CD8-positive, alpha-beta memory T cell (primary cell): ENCODE measurements around the gene JKAMP. TPM values are rescaled to one million over a fixed set of nuclear protein-coding genes. Genes with fewer than 3 reads are reported as not detected.

Experiments used
- CTCF ChIA-PET: fragments of 350-600 bp; sonication (Branson Sonifier 250); formaldehyde crosslinking; loops from one replicate; lab custom pipeline; 2021; ENCODE audit warnings: antibody characterized with exemption; lab: Charles Lee
- POLR2A ChIA-PET: fragments of 350-600 bp; sonication (Branson Sonifier 250); formaldehyde crosslinking; loops from one replicate; lab custom pipeline; 2021; ENCODE audit warnings: antibody characterized with exemption; lab: Charles Lee
- DNase-seq, 5 donors: peaks; one replicate each; pipeline versions ENCODE4 v3.0.0 to v3.0.0-alpha.2; 2020 to 2022; ENCODE audit warnings: mixed read lengths in 1 of 5
- H3K27ac ChIP-seq: one replicate; pipeline ENCODE4 v1.7.0; 2013; ENCODE audit warnings: low read depth, mild to moderate bottlenecking, low read length, moderate library complexity
- H3K27me3 ChIP-seq: 2 replicates; pipeline ENCODE4 v1.7.0; 2013; ENCODE audit warnings: low read length, mild to moderate bottlenecking; ENCODE audit not compliant: insufficient read depth, poor library complexity, severe bottlenecking
- H3K36me3 ChIP-seq: 2 replicates; pipeline ENCODE4 v1.7.0; 2013; ENCODE audit warnings: mild to moderate bottlenecking, low read length, moderate library complexity; ENCODE audit not compliant: insufficient read depth
- H3K4me1 ChIP-seq: 2 replicates; pipeline ENCODE4 v1.7.0; 2013; ENCODE audit warnings: mild to moderate bottlenecking, low read length, moderate library complexity; ENCODE audit not compliant: insufficient read depth
- H3K4me3 ChIP-seq: 2 replicates; pipeline ENCODE4 v1.7.0; 2013; ENCODE audit warnings: mild to moderate bottlenecking, low read length
- H3K9me3 ChIP-seq: 2 replicates; pipeline ENCODE4 v1.7.0; 2013; ENCODE audit warnings: mild to moderate bottlenecking, low read length
- H3K27ac Mint-ChIP-seq, 8 donors: one replicate each; pipeline ENCODE4 v1.8.0; 2020 to 2021; ENCODE audit warnings: mixed read lengths in 8 of 8, mild to moderate bottlenecking in 6 of 8, inconsistent platforms in 3 of 8, moderate library complexity in 3 of 8
- H3K27me3 Mint-ChIP-seq, 2 donors: one replicate each; pipeline ENCODE4 v1.8.0; 2020 to 2021; ENCODE audit warnings: mixed read lengths in 2 of 2, mild to moderate bottlenecking in 1 of 2, moderate library complexity in 1 of 2
- H3K36me3 Mint-ChIP-seq, 3 donors: one replicate each; pipeline ENCODE4 v1.8.0; 2020 to 2021; ENCODE audit warnings: mixed read lengths in 3 of 3, inconsistent platforms in 1 of 3, mild to moderate bottlenecking in 1 of 3
- H3K4me1 Mint-ChIP-seq, 3 donors: one replicate each; pipeline ENCODE4 v1.8.0; 2020 to 2021; ENCODE audit warnings: mixed read lengths in 3 of 3, inconsistent platforms in 1 of 3, mild to moderate bottlenecking in 1 of 3
- H3K4me3 Mint-ChIP-seq, 7 donors: one replicate each; pipeline ENCODE4 v1.8.0; 2020 to 2021; ENCODE audit warnings: mixed read lengths in 7 of 7, mild to moderate bottlenecking in 6 of 7, moderate library complexity in 4 of 7, inconsistent platforms in 2 of 7
- H3K9me3 Mint-ChIP-seq, 5 donors: one replicate each; pipeline ENCODE4 v1.8.0; 2020 to 2022; ENCODE audit warnings: mixed read lengths in 5 of 5, mild to moderate bottlenecking in 3 of 5, moderate library complexity in 2 of 5, inconsistent platforms in 1 of 5
- polyA plus RNA-seq: library from polyadenylated mRNA; unstranded; fragments of 300-500 nt; fragmentation: Illumina TruSeq; gene quantifications from one replicate; pipeline ENCODE4 v1.2.3, GENCODE V29; 2021
- total RNA-seq, 2 experiments: library from RNA; stranded (reverse); gene quantifications; one replicate each; pipeline ENCODE4 v1.2.3, GENCODE V29; 2021

Gene JKAMP
- total and polyA plus RNA-seq, 3 experiments from 2014 or later = 22.3 to 57.0 (median 30.4) TPM

DNA sequence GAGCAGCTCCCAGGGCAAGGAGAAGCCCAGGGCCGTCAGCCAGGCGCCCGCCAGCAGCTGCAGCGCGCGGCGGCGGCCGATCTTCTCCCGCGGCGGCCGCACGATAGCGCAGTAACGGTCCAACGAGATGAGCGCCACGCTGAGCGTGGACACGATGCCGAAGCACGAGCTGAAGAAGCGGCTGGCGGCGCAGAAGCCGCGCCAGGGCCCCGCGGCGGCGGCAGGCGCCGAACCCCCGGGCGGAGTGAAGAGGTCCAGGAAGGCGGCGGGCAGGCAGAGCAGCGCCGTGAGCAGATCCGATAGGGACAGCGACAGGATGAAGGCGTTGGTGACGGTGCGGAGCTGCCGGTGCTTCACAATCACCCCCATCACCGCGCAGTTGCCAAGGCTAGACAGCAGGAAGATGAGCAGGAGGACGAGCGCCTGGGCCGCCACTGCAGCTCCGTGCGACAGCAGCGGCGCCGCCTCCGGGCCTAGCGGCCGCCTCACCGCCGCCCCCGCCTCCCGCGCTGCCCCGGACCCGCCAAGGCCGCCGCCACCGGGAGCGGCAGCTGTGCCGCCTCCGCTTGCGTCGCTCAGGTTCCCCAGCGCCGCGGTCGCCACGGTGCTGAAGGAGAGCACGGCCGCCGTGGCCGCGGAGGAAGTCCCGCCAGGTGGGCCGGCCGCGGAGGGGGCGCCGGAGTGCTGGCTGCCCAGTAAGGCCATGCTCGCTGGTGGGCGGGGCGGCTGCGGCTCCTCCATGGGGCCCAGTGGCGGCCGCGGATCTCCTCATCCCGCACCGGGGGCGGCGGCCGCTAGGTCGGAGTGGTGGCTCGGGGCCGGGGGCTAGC is 19.6 kb upstream of the JKAMP start:
- no peaks in the 10 kb centered on the region for H3K9me3 Mint-ChIP-seq
- peak; percentile 39 to 76 (median 60) for DNase-seq
- peaks cover 0 to 2% (median 1%) of the 10 kb centered on the region in 3 donors for H3K36me3 Mint-ChIP-seq
- H3K4me1 Mint-ChIP-seq = peaks cover 6 to 21% (median 12%) of the 10 kb centered on the region in 3 donors
- H3K36me3 ChIP-seq = no peaks in the 10 kb centered on the region
- H3K9me3 ChIP-seq = no peaks in the 10 kb centered on the region
- ChIA-PET CTCF (interaction anchor here (1.5 to 3.3 kb wide), 2 partner anchors 19 to 21 kb away, joined by 4 to 15 read pairs; partner anchors contain the start of genes JKAMP and L3HYPDH), POLR2A (interaction anchor here (1.0 to 3.6 kb wide), 2 partner anchors 19 to 783 kb away, joined by 3 to 24 read pairs; partner anchors contain the start of genes JKAMP and L3HYPDH)
- peak overlapping the region; percentile 55 for H3K4me3 ChIP-seq
- H3K27ac Mint-ChIP-seq = peak overlapping the region in 7 of 8 donors; percentile 84 to 93 (median 91)
- H3K27ac ChIP-seq = peak overlapping the region; percentile 25
- peaks cover 9% of the 10 kb centered on the region for H3K4me1 ChIP-seq
- no peaks in the 10 kb centered on the region for H3K27me3 ChIP-seq
- H3K4me3 Mint-ChIP-seq = peak overlapping the region; percentile 88 to 95 (median 89)
- peaks cover 0 to 7% of the 10 kb centered on the region in 2 donors for H3K27me3 Mint-ChIP-seq

DNA sequence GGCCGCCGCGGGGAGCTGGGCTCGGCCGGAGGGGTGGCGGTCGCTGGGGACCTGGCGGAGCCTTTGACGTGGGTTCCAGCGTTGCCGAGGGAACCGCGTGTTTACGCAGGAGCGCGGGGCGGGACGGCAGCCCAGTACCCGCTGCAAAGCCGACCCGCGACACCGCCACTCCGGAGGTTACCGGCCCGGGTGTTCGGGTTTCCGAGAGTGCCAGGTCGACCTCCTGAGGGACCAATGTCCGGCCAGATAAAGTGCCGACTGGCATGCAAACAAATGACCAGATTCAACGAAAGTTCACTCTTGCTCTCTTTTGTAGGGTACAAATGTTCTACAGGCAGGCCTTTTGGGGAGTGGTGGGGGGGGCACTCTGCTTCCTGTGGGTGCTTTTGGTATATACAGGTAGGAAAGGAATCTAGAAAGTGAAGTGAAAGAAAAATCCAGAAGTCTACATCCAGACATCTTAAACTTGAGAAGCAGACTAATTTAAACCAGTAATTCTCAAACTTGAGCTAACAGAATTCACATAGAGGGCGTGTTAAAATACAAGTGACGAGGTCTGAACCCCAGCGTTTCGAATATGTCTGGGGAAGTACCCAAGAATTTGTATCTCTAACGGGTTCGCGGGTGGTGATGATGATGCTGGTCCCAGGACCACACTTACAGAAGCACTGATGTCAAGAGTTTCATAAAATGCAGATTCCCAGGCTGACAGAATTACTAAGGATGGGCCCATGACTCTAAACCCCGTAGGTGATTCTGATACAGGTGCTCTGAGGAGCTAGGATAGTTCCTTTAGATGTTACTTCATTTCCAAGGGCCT is 18.8 kb upstream of the JKAMP start, which contains the start of gene GPR135:
GPR135 (minus strand) TSS at position 65 of the 820 bp plus-strand sequence. CDS start 154 bp downstream, outside the sequence.
- Histone ChIP-seq H3K9me3 (no peaks in the 10 kb centered on the region), H3K4me3 (peak within 1 kb of the TSS; percentile 55), H3K4me1 (peaks cover 9% of the 10 kb centered on the region), H3K27ac (peak within 1 kb of the TSS; percentile 25), H3K27me3 (no peaks in the 10 kb centered on the region), H3K36me3 (no peaks in the 10 kb centered on the region)
- Mint-ChIP-seq H3K9me3 (no peaks in the 10 kb centered on the region), H3K36me3 (peaks cover 0 to 2% (median 1%) of the 10 kb centered on the region in 3 donors), H3K27me3 (peaks cover 0 to 4% of the 10 kb centered on the region in 2 donors), H3K27ac (peak within 1 kb of the TSS; percentile 88 to 96 (median 92)), H3K4me3 (peak within 1 kb of the TSS; percentile 88 to 95 (median 89)), H3K4me1 (peaks cover 6 to 21% (median 12%) of the 10 kb centered on the region in 3 donors)
- DNase-seq = peak in 3 of 5 donors; percentile 56 to 68 (median 58)
- POLR2A ChIA-PET = interaction anchor here (1.0 to 3.6 kb wide), 2 partner anchors 18 to 782 kb away, joined by 3 to 24 read pairs; partner anchors contain the start of genes JKAMP and L3HYPDH
- CTCF ChIA-PET = interaction anchor here (3.3 kb wide), 1 partner anchor 18 kb away, joined by 15 read pairs; the partner anchor contains the start of genes JKAMP and L3HYPDH

GRCh38 chr14:59474172-59474571 is 10.1 kb upstream of the JKAMP start:
- peaks cover 0 to 46% (median 7%) of the 10 kb centered on the region in 3 donors for H3K36me3 Mint-ChIP-seq
- H3K4me3 ChIP-seq = no peak overlapping the region
- no peak for DNase-seq
- no peak overlapping the region for H3K27ac ChIP-seq
- no peaks in the 10 kb centered on the region for H3K9me3 Mint-ChIP-seq
- no peak overlapping the region for H3K4me3 Mint-ChIP-seq
- H3K4me1 Mint-ChIP-seq = peaks cover 7 to 19% (median 15%) of the 10 kb centered on the region in 3 donors
- peak overlapping the region in 1 of 8 donors; percentile 17 for H3K27ac Mint-ChIP-seq
- H3K9me3 ChIP-seq = no peaks in the 10 kb centered on the region
- CTCF ChIA-PET = interaction anchor here (0.7 kb wide), 1 partner anchor 10 kb away, joined by 3 read pairs; the partner anchor contains the start of genes JKAMP and L3HYPDH
- no peaks in the 10 kb centered on the region for H3K27me3 ChIP-seq
- no peaks in the 10 kb centered on the region for H3K4me1 ChIP-seq
- POLR2A ChIA-PET = no interaction called here
- no peaks in the 10 kb centered on the region for H3K27me3 Mint-ChIP-seq
- H3K36me3 ChIP-seq = peaks cover 6% of the 10 kb centered on the region

DNA sequence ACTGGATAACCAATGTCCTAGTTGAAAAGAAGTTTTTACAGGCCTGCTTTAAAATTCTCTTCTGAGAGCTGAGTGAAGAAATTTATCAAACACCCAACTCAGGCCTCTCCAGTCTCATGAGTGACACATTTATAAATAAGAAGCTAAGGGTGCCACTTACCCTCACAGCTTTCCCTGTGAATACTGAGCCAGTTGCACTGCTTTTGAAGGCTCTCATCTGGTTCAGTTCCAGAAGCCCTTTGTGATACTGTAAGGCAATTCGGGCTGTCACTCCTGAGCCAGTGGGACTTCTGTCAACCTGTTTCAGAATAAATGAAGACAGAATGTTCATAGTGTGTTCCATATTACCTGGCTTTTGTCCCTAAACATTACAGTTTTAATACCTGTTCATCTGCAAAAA is 8.6 kb upstream of the JKAMP start:
- no peaks in the 10 kb centered on the region for H3K27me3 Mint-ChIP-seq
- no peak overlapping the region for H3K27ac ChIP-seq
- no peak overlapping the region for H3K4me3 ChIP-seq
- peaks cover 4% of the 10 kb centered on the region for H3K4me1 ChIP-seq
- H3K4me1 Mint-ChIP-seq = peaks cover 19 to 35% (median 28%) of the 10 kb centered on the region in 3 donors
- no peak overlapping the region for H3K4me3 Mint-ChIP-seq
- no peaks in the 10 kb centered on the region for H3K9me3 ChIP-seq
- no peak overlapping the region for H3K27ac Mint-ChIP-seq
- no peaks in the 10 kb centered on the region for H3K9me3 Mint-ChIP-seq
- ChIA-PET POLR2A (no interaction called here), CTCF (no interaction called here)
- peaks cover 0 to 46% (median 7%) of the 10 kb centered on the region in 3 donors for H3K36me3 Mint-ChIP-seq
- no peak for DNase-seq
- H3K36me3 ChIP-seq = peaks cover 6% of the 10 kb centered on the region
- no peaks in the 10 kb centered on the region for H3K27me3 ChIP-seq

DNA sequence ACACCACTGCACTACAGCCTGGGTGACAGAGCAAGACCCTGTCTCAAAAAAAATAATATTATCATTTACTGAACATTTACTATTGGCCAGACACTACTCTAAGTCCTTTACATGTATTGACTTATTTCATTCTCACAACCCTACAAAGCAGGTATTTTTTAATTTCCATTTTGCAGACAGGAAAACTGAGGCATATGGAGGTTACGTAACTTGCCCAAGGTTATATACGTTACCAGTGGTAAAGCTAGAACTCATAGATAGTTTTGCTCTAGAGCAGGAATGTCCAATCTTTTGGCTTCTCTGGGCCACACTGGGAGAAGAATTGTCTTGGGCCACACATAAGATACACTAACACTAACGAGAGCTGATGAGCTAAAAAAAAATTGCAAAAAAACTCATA is 5.8 kb upstream of the JKAMP start:
- H3K9me3 ChIP-seq = no peaks in the 10 kb centered on the region
- H3K4me3 ChIP-seq = no peak overlapping the region
- peaks cover 32% of the 10 kb centered on the region for H3K4me1 ChIP-seq
- DNase-seq = no peak
- Mint-ChIP-seq H3K9me3 (no peaks in the 10 kb centered on the region), H3K27me3 (no peaks in the 10 kb centered on the region), H3K27ac (no peak overlapping the region), H3K4me1 (peaks cover 47 to 63% (median 56%) of the 10 kb centered on the region in 3 donors), H3K4me3 (no peak overlapping the region), H3K36me3 (peaks cover 0 to 38% (median 2%) of the 10 kb centered on the region in 3 donors)
- POLR2A ChIA-PET = no interaction called here
- no peaks in the 10 kb centered on the region for H3K27me3 ChIP-seq
- H3K36me3 ChIP-seq = peaks cover 6% of the 10 kb centered on the region
- CTCF ChIA-PET = no interaction called here
- no peak overlapping the region for H3K27ac ChIP-seq

DNA sequence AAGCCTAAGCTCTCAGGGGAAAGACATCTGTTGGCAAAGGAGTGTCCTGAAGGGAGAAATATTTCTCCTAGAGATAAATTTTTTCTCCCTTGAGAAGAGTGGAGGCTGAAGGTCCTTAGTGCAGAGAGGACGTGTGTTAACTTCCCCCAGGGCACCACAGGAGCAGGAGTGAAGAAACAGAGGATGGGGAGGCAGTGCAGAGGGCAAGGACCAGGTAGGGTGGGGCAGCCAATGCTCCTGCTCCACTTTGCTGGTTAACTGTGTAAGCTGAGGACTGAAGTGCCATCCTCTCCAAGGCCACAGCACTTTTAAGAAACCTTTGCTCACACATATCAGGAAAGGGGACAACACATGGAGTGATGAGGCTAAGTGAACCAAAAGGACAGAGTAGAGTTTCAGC is 4.2 kb upstream of the JKAMP start:
- H3K4me3 ChIP-seq = no peak overlapping the region
- H3K36me3 Mint-ChIP-seq = peaks cover 0 to 34% (median 0%) of the 10 kb centered on the region in 3 donors

GRCh38 chr14:59481407-59481806 is 2.9 kb upstream of the JKAMP start:
- no peak for DNase-seq
- peaks cover 62 to 80% (median 73%) of the 10 kb centered on the region in 3 donors for H3K4me1 Mint-ChIP-seq
- ChIA-PET POLR2A (no interaction called here), CTCF (no interaction called here)
- Histone ChIP-seq H3K27me3 (no peaks in the 10 kb centered on the region), H3K27ac (no peak overlapping the region), H3K9me3 (no peaks in the 10 kb centered on the region), H3K36me3 (no peaks in the 10 kb centered on the region), H3K4me3 (no peak overlapping the region), H3K4me1 (peaks cover 49% of the 10 kb centered on the region)
- H3K36me3 Mint-ChIP-seq = peaks cover 0 to 24% (median 0%) of the 10 kb centered on the region in 3 donors
- H3K27me3 Mint-ChIP-seq = no peaks in the 10 kb centered on the region
- peak overlapping the region in 2 of 7 donors; percentile 43 to 97 for H3K4me3 Mint-ChIP-seq
- no peaks in the 10 kb centered on the region for H3K9me3 Mint-ChIP-seq
- peak overlapping the region in 3 of 8 donors; percentile 37 to 49 (median 48) for H3K27ac Mint-ChIP-seq

More for the DNA sequence above, 4.2 kb upstream of the JKAMP start:
- H3K36me3 ChIP-seq = no peaks in the 10 kb centered on the region
- CTCF ChIA-PET = interaction anchor here (0.6 to 1.5 kb wide), 2 partner anchors 13 to 53 kb away, joined by 3 read pairs; no protein-coding TSS in a partner anchor
- H3K27me3 ChIP-seq = no peaks in the 10 kb centered on the region
- Mint-ChIP-seq H3K9me3 (no peaks in the 10 kb centered on the region), H3K4me1 (peaks cover 53 to 69% (median 63%) of the 10 kb centered on the region in 3 donors), H3K27me3 (no peaks in the 10 kb centered on the region), H3K4me3 (peak overlapping the region in 1 of 7 donors; percentile 83), H3K27ac (peak overlapping the region in 4 of 8 donors; percentile 27 to 84 (median 58))
- no peak overlapping the region for H3K27ac ChIP-seq
- peaks cover 36% of the 10 kb centered on the region for H3K4me1 ChIP-seq
- POLR2A ChIA-PET = no interaction called here
- H3K9me3 ChIP-seq = no peaks in the 10 kb centered on the region
- DNase-seq = no peak
